Endothelial cell of umbilical vein (primary cell): Measurements from ENCODE around the gene PPP1R8. TPM values are rescaled to one million over a fixed set of nuclear protein-coding genes. Genes with fewer than 3 reads are reported as not detected.

ENCODE experiments used
- BruUV-seq: library from RNA; stranded (reverse); fragments of 400-500 nt; replicated peaks from 2 replicates; lab custom pipeline; 2021; lab: Mats Ljungman, UMichigan
- CTCF ChIA-PET: fragments of 300-600, 350-600 bp; sonication (Branson Sonifier 250); formaldehyde crosslinking; loops from one replicate; lab custom pipeline; 2021; ENCODE audit warnings: antibody characterized with exemption, inconsistent platforms; lab: Charles Lee
- POLR2A ChIA-PET: fragments of 300-600, 350-600 bp; sonication (Branson Sonifier 250); formaldehyde crosslinking; loops from one replicate; lab custom pipeline; 2021; ENCODE audit warnings: antibody characterized with exemption, inconsistent platforms; lab: Charles Lee
- DNase-seq: peaks from one replicate; pipeline ENCODE4 v3.0.0-alpha.2; 2011; ENCODE audit warnings: low read depth, low spot score
- FAIRE-seq: peaks from 2 replicates; lab custom pipeline; 2011; peaks lifted over from hg19 to GRCh38; lab: Jason Lieb, UNC
- H2AFZ ChIP-seq: 2 replicates; pipeline ENCODE4 v1.6.0; 2012; ENCODE audit warnings: low read depth, low read length, control low read depth, inconsistent platforms
- H3K27ac ChIP-seq: 2 replicates; pipeline ENCODE4 v1.5.1; 2011; ENCODE audit warnings: low read depth, mild to moderate bottlenecking, control low read depth, low read length, moderate library complexity; ENCODE audit not compliant: insufficient read depth
- H3K27me3 ChIP-seq, 2 experiments: 2 replicates each; pipeline versions ENCODE4 v1.6.0 to v1.6.1; 2011; ENCODE audit warnings: low read length in 2 of 2, mixed read lengths in 1 of 2; ENCODE audit not compliant: control insufficient read depth in 2 of 2, insufficient read depth in 2 of 2
- H3K36me3 ChIP-seq, 2 experiments: 2 replicates in 1 of 2; 3 replicates in 1 of 2; pipeline ENCODE4 v1.5.1; 2011; ENCODE audit warnings: low read length in 2 of 2, mild to moderate bottlenecking in 1 of 2, moderate library complexity in 1 of 2; ENCODE audit not compliant: control insufficient read depth in 2 of 2, insufficient read depth in 2 of 2; ENCODE audit errors: extremely low read depth in 1 of 2
- H3K4me1 ChIP-seq: 3 replicates; pipeline ENCODE4 v1.5.1; 2011; ENCODE audit warnings: mild to moderate bottlenecking, low read length; ENCODE audit not compliant: control insufficient read depth, insufficient read depth; ENCODE audit errors: extremely low read depth
- H3K4me2 ChIP-seq: 2 replicates; pipeline ENCODE4 v1.6.1; 2011; ENCODE audit warnings: low read length, control low read depth, mixed read lengths; ENCODE audit not compliant: insufficient read depth
- H3K4me3 ChIP-seq, 3 experiments: fragments of 200-600 bp in 1 of 3; sonication (generic), shearing (Covaris generic) in 1 of 3; replicated peaks in 1 of 3; 2 replicates each; pipeline ENCODE4 v1.5.1; 2011 to 2016; ENCODE audit warnings: control low read depth in 3 of 3, low read length in 3 of 3, mild to moderate bottlenecking in 2 of 3, inconsistent platforms in 1 of 3, low read depth in 1 of 3, moderate library complexity in 1 of 3; ENCODE audit not compliant: insufficient read depth in 1 of 3
- H3K79me2 ChIP-seq: 2 replicates; pipeline ENCODE4 v1.6.0; 2012; ENCODE audit warnings: low read length, inconsistent platforms; ENCODE audit not compliant: control insufficient read depth, insufficient read depth
- H3K9ac ChIP-seq: replicated peaks from 2 replicates; pipeline ENCODE3; 2011; ENCODE audit warnings: low read length, control low read depth; ENCODE audit not compliant: insufficient read depth; ENCODE audit errors: extremely low read depth
- H3K9me1 ChIP-seq: replicated peaks from 3 replicates; pipeline ENCODE4 v1.6.0; 2011; ENCODE audit warnings: mild to moderate bottlenecking, low read length; ENCODE audit not compliant: control insufficient read depth, insufficient read depth; ENCODE audit errors: extremely low read depth
- H3K9me3 ChIP-seq: replicated peaks from 2 replicates; pipeline ENCODE4 v1.5.1; 2012; ENCODE audit warnings: low read length, inconsistent platforms; ENCODE audit not compliant: control insufficient read depth, insufficient read depth
- H4K20me1 ChIP-seq: replicated peaks from 2 replicates; pipeline ENCODE3; 2011; ENCODE audit warnings: mild to moderate bottlenecking, low read length; ENCODE audit not compliant: control insufficient read depth, insufficient read depth; ENCODE audit errors: extremely low read depth
- CTCF ChIP-seq, 2 donors: IDR thresholded peaks; 1 replicate in 1 of 2; 2 replicates in 1 of 2; pipeline ENCODE4 v1.5.1; 2011; ENCODE audit warnings: low read length in 2 of 2, mild to moderate bottlenecking in 2 of 2, moderate library complexity in 2 of 2, control low read depth in 1 of 2, inconsistent platforms in 1 of 2, low read depth in 1 of 2; ENCODE audit not compliant: insufficient read depth in 1 of 2; ENCODE audit errors: extremely low read depth in 1 of 2
- EZH2 ChIP-seq: IDR thresholded peaks from 2 replicates; pipeline ENCODE4 v1.6.1; 2012; ENCODE audit warnings: borderline replicate concordance, low read depth, mild to moderate bottlenecking, moderate library complexity, low read length, inconsistent platforms; ENCODE audit not compliant: severe bottlenecking
- FOS ChIP-seq: IDR thresholded peaks from 2 replicates; pipeline ENCODE4 v1.6.1; 2011; ENCODE audit warnings: mild to moderate bottlenecking, low read length, moderate library complexity, borderline replicate concordance; ENCODE audit not compliant: insufficient read depth
- GATA2 ChIP-seq: IDR thresholded peaks from 2 replicates; pipeline ENCODE4 v1.7.0; 2011; ENCODE audit warnings: low read depth, mild to moderate bottlenecking, moderate library complexity, mixed read lengths, low read length; ENCODE audit not compliant: insufficient read length, insufficient read depth
- JUN ChIP-seq: IDR thresholded peaks from 2 replicates; pipeline ENCODE4 v1.6.1; 2011; ENCODE audit warnings: borderline replicate concordance, low read depth; ENCODE audit not compliant: insufficient read length, insufficient read depth
- MYC ChIP-seq: IDR thresholded peaks from one replicate; pipeline ENCODE4 v1.6.1; 2011; ENCODE audit warnings: mild to moderate bottlenecking, low read depth, low read length
- POLR2A ChIP-seq: IDR thresholded peaks from 2 replicates; pipeline ENCODE4 v1.6.1; 2012; ENCODE audit warnings: low read depth, mild to moderate bottlenecking, control low read depth, low read length
- POLR2AphosphoS5 ChIP-seq: IDR thresholded peaks from 2 replicates; pipeline ENCODE4 v1.6.1; 2012; ENCODE audit warnings: low read depth, mild to moderate bottlenecking, control low read depth, low read length, moderate library complexity; ENCODE audit not compliant: insufficient read depth
- dilution Hi-C: fragments of 300-500 bp; cut with MboI; formaldehyde crosslinking; loops from one replicate; pipeline ENCODE4 v1.15.0; 2019; ENCODE audit warnings: low sequenced_read_pairs; ENCODE audit not compliant: extremely low pct_ligation_motif_present
- intact Hi-C: fragments of 100-400 bp; cut with micrococcal nuclease; formaldehyde crosslinking; loops from one replicate; pipeline ENCODE4 v1.10.0; 2022
- polyA plus RNA-seq, 4 experiments: library from polyadenylated mRNA; depleted of rRNA in 3 of 4; stranded (reverse) in 3 of 4; unstranded in 1 of 4; fragments of >200 nt; gene quantifications; 2 replicates each; pipeline versions ENCODE4 v1.2.1 to v1.2.3, GENCODE V29; 2011 to 2012; ENCODE audit warnings: missing spikeins in 1 of 4
- total RNA-seq: library from RNA; stranded (reverse); gene quantifications from 2 replicates; pipeline ENCODE4 v1.2.3, GENCODE V29; 2021
- TF ChIP-seq, protein P1 (sequence below): IDR thresholded peaks from 2 replicates; pipeline ENCODE4 v1.6.1; 2011; ENCODE audit not compliant: insufficient read depth, insufficient read length

Gene PPP1R8
- total and polyA plus RNA-seq, 2 donors (not counting 3 experiments of a cell fraction or from before 2014, with no cell fraction given): 39.0 to 48.5 TPM

- Histone ChIP-seq H3K4me1 (peaks cover 19% of the 10 kb centered on the region), H3K9me1 (no peaks in the 10 kb centered on the region), H3K36me3 (peaks cover 2 to 6% of the 10 kb centered on the region in 2 experiments), H3K4me3 (peak overlapping the region; percentile 90 to 93 (median 92)), H2AFZ (no peak overlapping the region), H3K27ac (peak overlapping the region; percentile 86), H3K9me3 (no peaks in the 10 kb centered on the region), H3K4me2 (peak overlapping the region; percentile 92), H4K20me1 (no peaks in the 10 kb centered on the region), H3K79me2 (peaks cover 58% of the 10 kb centered on the region), H3K9ac (peak overlapping the region; percentile 96), H3K27me3 (no peaks in the 10 kb centered on the region)
- FAIRE-seq (no peak), DNase-seq (no peak)
- POLR2A ChIA-PET: interaction anchor here (1.9 kb wide), 1 partner anchor 106 kb away, joined by 10 read pairs; the partner anchor contains the start of gene FAM76A
- TF ChIP-seq, protein P1, sequence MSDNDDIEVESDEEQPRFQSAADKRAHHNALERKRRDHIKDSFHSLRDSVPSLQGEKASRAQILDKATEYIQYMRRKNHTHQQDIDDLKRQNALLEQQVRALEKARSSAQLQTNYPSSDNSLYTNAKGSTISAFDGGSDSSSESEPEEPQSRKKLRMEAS: no peak
- TF ChIP-seq JUN (no peak), FOS (no peak), CTCF (IDR thresholded peaks at IDR 0.05; ENCODE audit: extremely low read depth in 1 of 2, insufficient read depth in 1 of 2, low read depth in 1 of 2, low read length in 2 of 2) (no peak), MYC (no peak), GATA2 (no peak), POLR2AphosphoS5 (no peak), EZH2 (no peak), POLR2A (no peak)
- CTCF ChIA-PET: interaction anchor here (1.2 to 1.7 kb wide), 3 partner anchors 71 to 162 kb away, joined by 4 to 5 read pairs (median 4); no protein-coding TSS in a partner anchor
- intact Hi-C loops (loop anchor here (2.0 kb wide), 2 partner anchors 43 to 159 kb away; partner anchors contain the start of gene IFI6), dilution Hi-C loops (no loop called here)
- BruUV-seq: no TSS peak
These were observed 1.2 kb downstream of the PPP1R8 start for GRCh38 chr1:27831568-27832410.
